Esophagus squamous epithelium (tissue), 4 donors: Measurements from ENCODE around the gene OSBPL5.

Experiments
- CTCF ChIP-seq, 6 experiments: fragments of 450-650 bp in 4 of 6; fragments of 200-600 bp in 2 of 6; sonication (generic) in 2 of 6; IDR thresholded peaks; one replicate each; pipeline ENCODE4 v1.5.1; 2016 to 2019; ENCODE audit warnings: antibody characterized with exemption in 6 of 6, mild to moderate bottlenecking in 4 of 6, moderate library complexity in 4 of 6
- POLR2A ChIP-seq, 4 donors: fragments of 450-650 bp; IDR thresholded peaks; one replicate each; pipeline ENCODE4 v1.6.1; 2017; ENCODE audit warnings: antibody characterized with exemption in 4 of 4, mild to moderate bottlenecking in 4 of 4, moderate library complexity in 3 of 4

DNA sequence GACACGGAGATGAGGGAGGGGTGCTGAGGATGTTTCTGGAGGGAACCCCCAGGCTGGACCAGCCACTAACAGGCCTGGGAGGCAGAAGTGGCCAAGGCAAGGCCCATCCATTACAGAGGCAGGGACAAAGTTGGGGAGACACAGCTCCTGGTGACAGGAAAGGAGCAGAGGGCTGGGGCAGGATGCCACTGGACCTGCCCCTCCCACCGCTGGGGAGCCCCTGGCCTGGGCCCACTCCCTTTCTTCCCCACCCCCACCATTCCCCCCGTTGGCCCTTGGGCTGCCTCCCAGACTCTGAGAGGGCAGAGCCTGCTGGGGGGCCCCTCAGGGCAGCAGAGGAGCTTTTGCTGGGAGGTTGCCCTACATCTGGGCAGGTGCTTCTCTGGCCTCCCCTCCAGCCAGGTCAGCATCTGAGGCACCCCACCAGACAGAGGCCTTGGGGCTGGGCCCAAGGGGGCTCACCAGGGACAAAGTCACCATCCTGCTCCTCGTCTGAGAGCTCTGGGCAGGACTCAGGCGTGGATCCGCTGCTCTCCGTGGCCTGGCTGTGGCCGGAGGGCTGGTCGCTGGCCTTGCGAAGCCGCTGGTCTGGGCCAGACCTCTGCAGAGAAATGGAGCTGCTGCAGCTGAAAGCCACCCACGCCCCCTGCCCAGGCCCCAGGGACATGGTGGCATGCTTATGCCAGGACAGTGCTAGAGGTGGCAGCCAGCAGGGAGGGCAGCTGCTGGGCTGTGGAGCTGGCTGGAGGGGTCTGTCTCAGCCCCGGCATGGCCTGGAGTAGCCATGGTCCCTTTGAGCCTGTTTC is 74.8 kb downstream of the OSBPL5 start:
- no peak for TF ChIP-seq CTCF (IDR thresholded peaks at IDR 0.05)
- TF ChIP-seq POLR2A (IDR thresholded peaks at IDR 0.05), result no peak
